ENCODE data around the gene NPY1R. TPM values are rescaled to one million over a fixed set of nuclear protein-coding genes. Genes with fewer than 3 reads are reported as not detected.

NPY1R gene
- total and polyA plus RNA-seq, 10 of the 15 experiments (the other 5 are each of a cell fraction or from before 2014, with no cell fraction given) = not detected

DNA sequence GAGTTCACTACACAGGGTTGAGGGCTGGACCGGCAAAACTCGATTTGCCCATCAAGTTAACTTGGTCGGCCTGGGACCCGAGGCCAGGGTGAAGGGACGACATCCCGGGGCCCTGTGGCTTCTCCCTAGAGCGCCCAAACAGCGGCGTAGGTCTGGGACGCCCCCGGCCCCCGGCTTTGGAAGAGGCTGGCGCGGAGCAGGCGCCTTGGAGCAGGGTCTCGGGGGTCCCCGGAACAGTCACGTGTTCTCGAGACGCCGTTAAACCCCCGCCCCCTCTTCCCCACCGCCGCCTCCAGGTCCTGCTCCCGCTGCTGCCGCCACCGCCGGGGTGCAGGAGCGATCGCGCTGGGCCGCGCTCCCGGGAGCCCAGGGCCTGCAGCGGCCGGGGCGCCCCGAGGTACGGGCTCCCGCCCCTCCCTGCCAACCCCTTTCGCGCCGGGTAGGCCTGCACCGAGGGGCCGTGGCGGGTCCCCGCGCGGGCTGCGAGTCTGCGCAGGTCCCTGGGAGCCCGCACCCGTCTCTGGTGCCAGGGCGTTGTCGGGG lies 11.3 kb upstream of the NPY1R start, which contains the start of gene NPY5R:
NPY5R (plus strand) TSS at position 289 of the 543 bp plus-strand sequence. CDS start 6,382 bp downstream, outside the sequence.
- no peak within 1 kb of the TSS for H3K4me3 ChIP-seq
- TF ChIP-seq, protein P1, sequence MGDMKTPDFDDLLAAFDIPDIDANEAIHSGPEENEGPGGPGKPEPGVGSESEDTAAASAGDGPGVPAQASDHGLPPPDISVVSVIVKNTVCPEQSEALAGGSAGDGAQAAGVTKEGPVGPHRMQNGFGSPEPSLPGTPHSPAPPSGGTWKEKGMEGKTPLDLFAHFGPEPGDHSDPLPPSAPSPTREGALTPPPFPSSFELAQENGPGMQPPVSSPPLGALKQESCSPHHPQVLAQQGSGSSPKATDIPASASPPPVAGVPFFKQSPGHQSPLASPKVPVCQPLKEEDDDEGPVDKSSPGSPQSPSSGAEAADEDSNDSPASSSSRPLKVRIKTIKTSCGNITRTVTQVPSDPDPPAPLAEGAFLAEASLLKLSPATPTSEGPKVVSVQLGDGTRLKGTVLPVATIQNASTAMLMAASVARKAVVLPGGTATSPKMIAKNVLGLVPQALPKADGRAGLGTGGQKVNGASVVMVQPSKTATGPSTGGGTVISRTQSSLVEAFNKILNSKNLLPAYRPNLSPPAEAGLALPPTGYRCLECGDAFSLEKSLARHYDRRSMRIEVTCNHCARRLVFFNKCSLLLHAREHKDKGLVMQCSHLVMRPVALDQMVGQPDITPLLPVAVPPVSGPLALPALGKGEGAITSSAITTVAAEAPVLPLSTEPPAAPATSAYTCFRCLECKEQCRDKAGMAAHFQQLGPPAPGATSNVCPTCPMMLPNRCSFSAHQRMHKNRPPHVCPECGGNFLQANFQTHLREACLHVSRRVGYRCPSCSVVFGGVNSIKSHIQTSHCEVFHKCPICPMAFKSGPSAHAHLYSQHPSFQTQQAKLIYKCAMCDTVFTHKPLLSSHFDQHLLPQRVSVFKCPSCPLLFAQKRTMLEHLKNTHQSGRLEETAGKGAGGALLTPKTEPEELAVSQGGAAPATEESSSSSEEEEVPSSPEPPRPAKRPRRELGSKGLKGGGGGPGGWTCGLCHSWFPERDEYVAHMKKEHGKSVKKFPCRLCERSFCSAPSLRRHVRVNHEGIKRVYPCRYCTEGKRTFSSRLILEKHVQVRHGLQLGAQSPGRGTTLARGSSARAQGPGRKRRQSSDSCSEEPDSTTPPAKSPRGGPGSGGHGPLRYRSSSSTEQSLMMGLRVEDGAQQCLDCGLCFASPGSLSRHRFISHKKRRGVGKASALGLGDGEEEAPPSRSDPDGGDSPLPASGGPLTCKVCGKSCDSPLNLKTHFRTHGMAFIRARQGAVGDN (IDR thresholded peaks at IDR 0.05) = no peak
- TF ChIP-seq NFYA (IDR thresholded peaks at IDR 0.05; ENCODE audit: borderline replicate concordance, low read depth, low read length) (no peak), CHD1 (IDR thresholded peaks at IDR 0.05; ENCODE audit: low read depth, low read length) (no peak), MYB (IDR thresholded peaks at IDR 0.05; ENCODE audit: borderline replicate concordance, low read depth, low read length) (no peak), RELA (IDR thresholded peaks at IDR 0.05; ENCODE audit: borderline replicate concordance, partially characterized antibody) (no peak), EED (IDR thresholded peaks at IDR 0.05; ENCODE audit: low read depth) (no peak), IRF4 (IDR thresholded peaks at IDR 0.05; ENCODE audit: low read depth, low read length) (no peak), JUND (IDR thresholded peaks at IDR 0.05; ENCODE audit: low read depth, low read length) (no peak), BCL11A (IDR thresholded peaks at IDR 0.05; ENCODE audit: low read depth, low read length) (no peak), MTA3 (IDR thresholded peaks at IDR 0.05; ENCODE audit: borderline replicate concordance, low read length) (no peak), DPF2 (IDR thresholded peaks at IDR 0.05) (no peak), ZNF384 (IDR thresholded peaks at IDR 0.05; ENCODE audit: borderline replicate concordance, low read depth, low read length) (no peak), SUZ12 (IDR thresholded peaks at IDR 0.05; ENCODE audit: unreplicated experiment) (no peak), CHD4 (IDR thresholded peaks at IDR 0.05) (no peak), EP300 (IDR thresholded peaks at IDR 0.05; ENCODE audit: borderline replicate concordance in 1 of 2, control insufficient read depth in 1 of 2, low read depth in 2 of 2, low read length in 2 of 2) (no peak), BMI1 (IDR thresholded peaks at IDR 0.05; ENCODE audit: borderline replicate concordance) (no peak), SRF (IDR thresholded peaks at IDR 0.05; ENCODE audit: low read depth in 2 of 2, low read length in 2 of 2) (no peak), KDM1A (IDR thresholded peaks at IDR 0.05; ENCODE audit: borderline replicate concordance) (no peak), POLR2A (IDR thresholded peaks at IDR 0.05; ENCODE audit: low read depth, low read length) (no peak)
- ChIA-PET CTCF (no interaction called here), POLR2A (no interaction called here), RAD21 (ENCODE audit: unreplicated experiment) (no interaction called here), SMC1A (ENCODE audit: uncharacterized antibody, unreplicated experiment) (no interaction called here)
- H3K4me2 ChIP-seq (ENCODE audit: control insufficient read depth, insufficient read depth) = no peak within 1 kb of the TSS
- no peak within 1 kb of the TSS for H2AFZ ChIP-seq (ENCODE audit: control insufficient read depth, low read depth, low read length)
- H3K79me2 ChIP-seq (ENCODE audit: control insufficient read depth, insufficient read depth, low read length) = no peaks in the 10 kb centered on the region
- no peaks in the 10 kb centered on the region for H4K20me1 ChIP-seq (ENCODE audit: control insufficient read depth, insufficient read depth)
- no peak within 1 kb of the TSS for H3K9ac ChIP-seq (ENCODE audit: control insufficient read depth, insufficient read depth, low read length)
- no peak within 1 kb of the TSS for H3K27ac ChIP-seq (ENCODE audit: control insufficient read depth, insufficient read depth)
- DNase-seq (ENCODE audit: low read depth, low spot score) (no peak), FAIRE-seq (no peak), ATAC-seq (no peak)
- peaks cover 2 to 5% of the 10 kb centered on the region in 2 experiments for H3K27me3 ChIP-seq (replicated peaks in 1 of 2; ENCODE audit: control insufficient read depth in 2 of 2, insufficient read depth in 2 of 2, low read length in 1 of 2)
- no peaks in the 10 kb centered on the region for H3K36me3 ChIP-seq (ENCODE audit: control insufficient read depth in 2 of 2, insufficient read depth in 2 of 2, low read length in 1 of 2)
- intact Hi-C loops (cut with micrococcal nuclease; ENCODE audit: unreplicated experiment) (no loop called here), in situ Hi-C loops (cut with MboI) (no loop called here)
- no peaks in the 10 kb centered on the region for H3K4me1 ChIP-seq (ENCODE audit: control insufficient read depth, insufficient read depth, low read length)
- 50% methylated on average over 27 of the region's 55 CpGs for WGBS (ENCODE audit: insufficient coverage, insufficient replicate concordance, low lambda C conversion rate, missing lambda C conversion rate)
- H3K9me3 ChIP-seq (replicated peaks; ENCODE audit: control insufficient read depth, insufficient read depth, low read length) = no peaks in the 10 kb centered on the region
- no TSS peak for BruUV-seq (replicated peaks)
